DND-41 (cell line): ENCODE measurements around the gene TMPRSS12.

Experiments
- ATAC-seq: fragments of 200-7000 bp; cut with Tn5 transposase; 3 replicates; pipeline ENCODE4 v1.9.1; 2021; ENCODE audit warnings: low read depth; ENCODE audit not compliant: insufficient read depth
- DNase-seq: peaks from one replicate; pipeline ENCODE4 v3.0.0-alpha.2; 2020
- H2AFZ ChIP-seq: 2 replicates; pipeline ENCODE4 v1.6.0; 2012; ENCODE audit warnings: low read depth, low read length
- H3K27ac ChIP-seq: 2 replicates; pipeline ENCODE4 v1.5.1; 2012; ENCODE audit warnings: low read length, inconsistent platforms
- H3K27me3 ChIP-seq: fragments of 200-600 bp; sonication (generic); 2 replicates; pipeline ENCODE4 v1.6.0; 2012; ENCODE audit warnings: low read length, mild to moderate bottlenecking, inconsistent platforms; ENCODE audit not compliant: insufficient read depth, poor library complexity
- H3K36me3 ChIP-seq: 2 replicates; pipeline ENCODE4 v1.5.1; 2012; ENCODE audit warnings: low read length, inconsistent platforms; ENCODE audit not compliant: insufficient read depth
- H3K4me1 ChIP-seq: 2 replicates; pipeline ENCODE4 v1.5.1; 2012; ENCODE audit warnings: mild to moderate bottlenecking, low read length; ENCODE audit not compliant: insufficient read depth
- H3K4me2 ChIP-seq: 2 replicates; pipeline ENCODE4 v1.6.0; 2012; ENCODE audit warnings: mild to moderate bottlenecking, moderate library complexity, low read length, inconsistent platforms; ENCODE audit not compliant: insufficient read depth
- H3K4me3 ChIP-seq, 2 experiments: fragments of 200-600 bp in 1 of 2; shearing (Covaris generic) in 1 of 2; 2 replicates each; pipeline ENCODE4 v1.5.1; 2012 to 2016; ENCODE audit warnings: inconsistent platforms in 2 of 2, low read length in 2 of 2, mild to moderate bottlenecking in 2 of 2, low read depth in 1 of 2, moderate library complexity in 1 of 2
- H3K79me2 ChIP-seq: 2 replicates; pipeline ENCODE4 v1.6.0; 2012; ENCODE audit warnings: low read length, inconsistent platforms; ENCODE audit not compliant: insufficient read depth
- H3K9ac ChIP-seq: 2 replicates; pipeline ENCODE4 v1.6.0; 2012; ENCODE audit warnings: low read depth, mild to moderate bottlenecking, inconsistent platforms, low read length, moderate library complexity
- H3K9me3 ChIP-seq: 2 replicates; pipeline ENCODE4 v1.5.1; 2012; ENCODE audit warnings: low read length, moderate library complexity, mild to moderate bottlenecking, inconsistent platforms; ENCODE audit not compliant: insufficient read depth, severe bottlenecking
- H4K20me1 ChIP-seq: 2 replicates; pipeline ENCODE4 v1.6.0; 2012; ENCODE audit warnings: low read length; ENCODE audit not compliant: insufficient read depth
- CTCF ChIP-seq: IDR thresholded peaks from 2 replicates; pipeline ENCODE4 v1.5.1; 2012; ENCODE audit warnings: borderline replicate concordance, low read length, moderate library complexity, mild to moderate bottlenecking; ENCODE audit not compliant: poor library complexity, severe bottlenecking; ENCODE audit errors: extremely low read depth
- EZH2 ChIP-seq: IDR thresholded peaks from 3 replicates; pipeline ENCODE4 v1.6.1; 2012; ENCODE audit warnings: borderline replicate concordance, low read depth, mild to moderate bottlenecking, moderate library complexity, low read length, inconsistent platforms; ENCODE audit not compliant: severe bottlenecking

The TMPRSS12 gene

GRCh38 chr12:50936821-50937530 lies 94.2 kb downstream of the TMPRSS12 start:
- no peak overlapping the region for H3K27ac ChIP-seq
- H3K4me1 ChIP-seq = peaks cover 7% of the 10 kb centered on the region; the same call in 1 of the 2 replicates
- H3K9ac ChIP-seq = no peak overlapping the region

More at GRCh38 chr12:50936821-50937530, 94.2 kb downstream of the TMPRSS12 start:
- TF ChIP-seq EZH2 (no peak), CTCF (no peak)
- no peak overlapping the region for H3K4me3 ChIP-seq
- DNase-seq = no peak
- H2AFZ ChIP-seq = no peak overlapping the region
- no peaks in the 10 kb centered on the region for H3K27me3 ChIP-seq
- peaks cover 6% of the 10 kb centered on the region; the same call in 1 of the 2 replicates for H3K36me3 ChIP-seq
- H3K4me2 ChIP-seq = no peak overlapping the region
- H3K79me2 ChIP-seq = no peaks in the 10 kb centered on the region
- ATAC-seq = no peak
- H4K20me1 ChIP-seq = no peaks in the 10 kb centered on the region
- peaks cover 22% of the 10 kb centered on the region for H3K9me3 ChIP-seq
